ENCODE measurements around the gene CENPM.

Gene CENPM

DNA sequence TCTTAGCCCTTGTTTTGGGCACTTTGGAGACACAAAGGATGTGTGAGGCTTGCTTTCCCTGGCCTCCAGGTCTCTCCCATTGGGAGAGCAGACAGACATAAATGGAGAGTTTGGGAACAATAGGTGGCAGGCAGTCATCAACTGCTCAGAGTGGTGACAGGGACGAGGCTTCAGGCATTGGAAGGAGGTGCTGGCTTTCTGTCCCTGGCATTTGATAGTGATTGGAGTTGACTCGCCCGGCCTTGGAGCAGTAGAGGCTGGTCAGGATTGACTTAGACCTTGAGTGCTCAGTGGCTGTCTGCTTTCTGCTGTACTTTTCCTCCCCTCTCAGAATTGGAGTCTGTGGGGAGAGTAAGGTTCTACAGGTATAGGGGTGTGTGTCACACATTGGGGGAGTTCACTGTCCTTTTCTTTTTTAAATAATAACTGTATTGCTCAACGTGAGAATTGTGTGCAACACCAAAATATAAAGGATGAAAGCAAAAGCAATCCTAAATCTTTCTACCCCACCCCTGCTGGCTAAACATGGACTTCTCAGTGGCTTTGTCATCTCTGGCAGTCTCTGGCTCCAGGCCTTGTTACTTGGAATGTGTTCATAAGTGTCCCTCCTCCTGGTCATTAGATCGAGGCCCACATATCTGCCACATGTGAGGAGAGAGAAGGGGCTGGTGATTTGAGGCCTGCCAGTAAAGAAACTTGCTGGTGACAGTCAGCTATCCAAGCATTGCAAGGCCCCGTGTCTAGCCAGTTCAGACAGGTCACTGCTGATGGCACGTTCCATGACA, 53.2 kb downstream of the CENPM start:
- DNase-seq, result no peak

DNA sequence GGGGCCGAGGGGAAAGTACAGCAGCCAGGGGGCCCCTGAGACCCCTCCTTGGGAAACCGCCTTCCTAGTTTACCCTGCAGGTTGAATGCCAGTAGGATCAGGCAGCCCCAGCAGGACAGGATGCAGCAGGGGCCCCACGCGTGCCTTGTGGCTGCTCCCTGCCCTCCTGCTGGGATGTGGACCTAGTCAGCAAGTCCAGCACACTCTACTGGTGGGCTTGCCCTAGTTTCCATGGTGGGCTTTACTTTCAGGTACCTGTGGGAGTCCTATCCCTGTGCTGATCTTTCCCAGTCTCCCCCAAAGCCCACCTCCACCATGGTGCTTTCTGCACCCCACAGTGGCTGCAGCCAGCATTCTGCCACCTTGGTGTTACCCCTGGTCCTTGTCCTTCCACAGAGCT, 54.2 kb downstream of the CENPM start:
- DNase-seq, result no peak

DNA sequence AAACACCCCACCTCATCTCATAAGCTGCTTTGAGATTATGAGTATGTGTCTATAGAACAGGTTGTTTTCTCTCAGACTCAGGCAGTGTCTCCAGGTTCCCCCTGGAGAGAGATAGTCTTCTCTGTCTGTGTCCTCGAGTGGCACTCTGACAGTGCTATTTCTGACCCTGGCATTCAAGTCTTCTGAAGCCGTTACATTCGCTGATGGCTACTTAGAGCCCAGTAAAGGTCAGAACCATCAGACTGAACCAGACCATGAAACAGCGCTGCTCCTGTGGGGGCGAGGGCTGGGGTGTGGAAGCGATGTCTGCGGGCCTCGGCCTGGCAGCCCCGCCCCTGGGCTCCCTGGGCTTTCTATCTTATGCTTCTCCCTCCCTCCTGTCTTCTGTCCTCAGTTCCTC, 55.5 kb downstream of the CENPM start:
- DNase-seq, result no peak

Measured in NCI-H446 (cell line).